Small intestine (tissue), 7 donors: ENCODE measurements around the gene IDS. TPM values are rescaled to one million over a fixed set of nuclear protein-coding genes. Genes with fewer than 3 reads are reported as not detected.
"Not testable (repeated sequence)": the region's sequence is repeated elsewhere in the genome, so short reads cannot be mapped to it uniquely, and the experiment has no call there.

Experiments used
- DNase-seq, 2 donors: peaks; one replicate each; pipeline versions ENCODE4 v3.0.0 to v3.0.0-alpha.2; 2013
- FAIRE-seq: peaks from 2 replicates; lab custom pipeline; 2012; peaks lifted over from hg19 to GRCh38; lab: Jason Lieb, UNC
- H3K27ac ChIP-seq, 3 donors: one replicate each; pipeline ENCODE4 v1.5.1; 2013; ENCODE audit warnings: low read length in 2 of 3, mild to moderate bottlenecking in 2 of 3, control low read depth in 1 of 3, inconsistent platforms in 1 of 3, low read depth in 1 of 3, moderate library complexity in 1 of 3
- H3K27me3 ChIP-seq, 3 donors: one replicate each; pipeline ENCODE4 v1.6.1; 2013; ENCODE audit warnings: low read length in 3 of 3, inconsistent platforms in 1 of 3; ENCODE audit not compliant: control insufficient read depth in 3 of 3, insufficient read depth in 3 of 3
- H3K36me3 ChIP-seq, 3 donors: one replicate each; pipeline ENCODE4 v1.6.1; 2013; ENCODE audit warnings: low read length in 3 of 3, inconsistent platforms in 1 of 3, low read depth in 1 of 3, mild to moderate bottlenecking in 1 of 3, moderate library complexity in 1 of 3; ENCODE audit not compliant: control insufficient read depth in 3 of 3, insufficient read depth in 2 of 3
- H3K4me1 ChIP-seq, 3 donors: one replicate each; pipeline ENCODE4 v1.6.1; 2013; ENCODE audit warnings: low read length in 2 of 3, inconsistent platforms in 1 of 3, low read depth in 1 of 3, mild to moderate bottlenecking in 1 of 3, moderate library complexity in 1 of 3; ENCODE audit not compliant: control insufficient read depth in 3 of 3, insufficient read depth in 2 of 3
- H3K4me3 ChIP-seq, 3 donors: one replicate each; pipeline ENCODE4 v1.5.1; 2013; ENCODE audit warnings: low read length in 3 of 3, control low read depth in 1 of 3, inconsistent platforms in 1 of 3, low read depth in 1 of 3, mild to moderate bottlenecking in 1 of 3, moderate library complexity in 1 of 3
- H3K9me3 ChIP-seq, 2 donors: one replicate each; pipeline ENCODE4 v1.6.1; 2013; ENCODE audit warnings: low read depth in 1 of 2, low read length in 1 of 2; ENCODE audit not compliant: control insufficient read depth in 2 of 2, insufficient read depth in 1 of 2
- WGBS, 3 donors: extraction: QIAGEN DNeasy Blood & Tissue Kit; methylation state at CpG; one replicate each; pipeline ENCODE4 v1.1.7; 2013; 5-methylcytosine and 5-hydroxymethylcytosine counted together
- polyA plus RNA-seq, 4 donors: library from polyadenylated mRNA; stranded (reverse) in 3 of 4; unstranded in 1 of 4; fragments of 200-250 nt in 3 of 4; fragments of 120-200 nt in 1 of 4; gene quantifications; one replicate each; pipeline versions ENCODE4 v1.2.1 to v1.2.3, GENCODE V29; 2013
- donor health status: healthy with polysubstance abuse.
- donor health status: control.
- donor health status: control.
- donor health status: Bipolar disorder and iron deficiency.
- donor health status: healthy.

Gene IDS
- polyA plus RNA-seq, 4 donors, result 21.7 to 41.1 (median 31.4) TPM

DNA sequence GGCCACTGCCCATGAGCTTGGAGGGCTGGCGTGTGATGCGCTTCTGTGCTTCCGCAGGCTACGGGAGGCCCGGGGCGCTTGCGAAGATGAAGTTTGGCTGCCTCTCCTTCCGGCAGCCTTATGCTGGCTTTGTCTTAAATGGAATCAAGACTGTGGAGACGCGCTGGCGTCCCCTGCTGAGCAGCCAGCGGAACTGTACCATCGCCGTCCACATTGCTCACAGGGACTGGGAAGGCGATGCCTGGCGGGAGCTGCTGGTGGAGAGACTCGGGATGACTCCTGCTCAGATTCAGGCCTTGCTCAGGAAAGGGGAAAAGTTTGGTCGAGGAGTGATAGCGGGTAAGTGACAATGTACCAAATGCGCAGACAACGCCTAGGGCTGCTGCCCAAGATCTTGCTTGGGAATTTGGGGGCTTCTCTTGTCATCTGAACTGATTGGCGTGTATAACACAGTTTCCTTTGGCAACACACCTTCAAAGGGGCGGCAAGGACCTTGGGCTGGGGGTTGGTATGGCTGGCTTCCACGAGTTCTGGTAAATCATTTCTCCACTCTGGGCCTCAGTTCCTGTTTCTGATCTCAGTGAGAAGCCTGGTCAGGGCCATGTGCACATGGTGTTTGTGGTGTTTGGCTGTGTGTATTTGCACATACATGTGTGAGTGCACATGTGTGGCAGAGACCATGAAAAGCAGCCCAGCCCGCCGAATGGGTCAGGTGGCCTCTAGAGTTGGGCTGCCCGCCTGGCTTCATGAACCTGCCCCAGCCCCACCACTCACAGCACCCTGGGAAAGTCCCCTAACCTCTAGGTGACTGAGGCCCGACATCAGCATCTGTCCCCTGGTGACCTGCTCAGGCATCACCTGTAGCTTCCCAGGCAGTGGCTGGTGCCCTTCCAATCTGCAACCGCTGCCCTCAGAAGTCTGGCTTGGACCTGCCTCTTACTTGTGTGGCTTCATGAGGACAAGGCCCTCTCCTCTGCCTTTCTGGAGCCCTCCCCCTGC lies 40.7 kb upstream of the IDS start:
- FAIRE-seq, H3K27ac ChIP-seq, H3K4me3 ChIP-seq, DNase-seq, H3K27me3 ChIP-seq, H3K4me1 ChIP-seq, H3K36me3 ChIP-seq, H3K9me3 ChIP-seq: not testable (repeated sequence)
- WGBS, 3 donors, result 72 to 84% (median 82%) methylated on average over 10 to 22 of the region's 29 CpGs

DNA sequence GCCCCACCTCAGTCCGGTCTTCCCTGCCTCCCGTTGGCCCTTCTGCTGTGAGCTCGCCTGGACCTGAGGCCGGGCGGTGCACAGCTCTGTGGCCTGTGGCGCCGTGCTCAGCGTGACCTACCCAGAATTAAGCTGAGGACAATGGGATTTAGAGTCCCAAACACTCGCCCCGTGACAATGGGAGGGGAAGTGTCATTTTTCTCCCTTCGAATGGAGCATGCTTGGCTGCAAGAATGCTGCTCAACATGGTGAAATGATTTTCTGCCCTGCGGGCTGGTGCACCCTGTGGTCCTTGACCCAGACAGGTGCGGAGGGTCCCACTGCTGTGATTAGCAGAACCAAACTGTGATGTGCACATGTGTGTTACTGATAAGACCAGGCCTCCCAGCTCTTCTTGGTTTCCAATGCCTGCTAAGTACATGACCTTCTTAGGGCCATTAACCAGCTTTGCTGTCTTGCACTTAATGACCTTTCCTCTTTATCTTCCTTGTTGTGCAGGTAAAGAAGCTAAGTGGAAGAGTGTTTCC lies 36.5 kb upstream of the IDS start:
- WGBS, 3 donors, result 7 to 47% (median 7%) methylated on average over 12 to 13 of the region's 13 CpGs
- H3K27me3 ChIP-seq, result no peaks in the 10 kb centered on the region
- H3K4me3 ChIP-seq, result peak overlapping the region; percentile 42 to 73 (median 69)
- peak overlapping the region; percentile 49 to 98 (median 88) for H3K27ac ChIP-seq
- no peaks in the 10 kb centered on the region for H3K4me1 ChIP-seq
- no peaks in the 10 kb centered on the region for H3K9me3 ChIP-seq
- DNase-seq, result peak; percentile 10 to 45
- H3K36me3 ChIP-seq, result peaks cover 0 to 3% (median 0%) of the 10 kb centered on the region in 3 donors
- no peak for FAIRE-seq

- no peaks in the 10 kb centered on the region for H3K27me3 ChIP-seq
- H3K4me3 ChIP-seq, result peak within 1 kb of the TSS; percentile 42 to 73 (median 69)
- no peaks in the 10 kb centered on the region for H3K4me1 ChIP-seq
- H3K27ac ChIP-seq, result peak within 1 kb of the TSS; percentile 49 to 98 (median 91)
- no peaks in the 10 kb centered on the region for H3K9me3 ChIP-seq
- 0 to 39% (median 11%) methylated on average over 65 to 71 of the region's 71 CpGs for WGBS, 3 donors
- H3K36me3 ChIP-seq, result peaks cover 0 to 5% (median 0%) of the 10 kb centered on the region in 3 donors
- peak; percentile 93 to 95 for DNase-seq
- peak; percentile 91 for FAIRE-seq
Observed at GRCh38 chrX:149540621-149541520, 35.8 kb upstream of the IDS start, which contains the start of gene EOLA1. Gene EOLA1 (plus strand): TSS chrX:149541012. CDS start chrX:149545631, 4,619 bp downstream.

GRCh38 chrX:149540131-149540620 lies 35.1 kb upstream of the IDS start:
- Histone ChIP-seq H3K27ac (peak overlapping the region; percentile 39 to 98 (median 88)), H3K9me3 (no peaks in the 10 kb centered on the region), H3K4me1 (no peaks in the 10 kb centered on the region), H3K4me3 (peak overlapping the region in 2 of 3 donors; percentile 69 to 73), H3K36me3 (peaks cover 0 to 7% (median 0%) of the 10 kb centered on the region in 3 donors), H3K27me3 (no peaks in the 10 kb centered on the region)
- WGBS, 3 donors, result 1 to 40% (median 14%) methylated on average over 7 to 24 of the region's 24 CpGs
- DNase-seq, result peak; percentile 87 to 89
- FAIRE-seq, result no peak

DNA sequence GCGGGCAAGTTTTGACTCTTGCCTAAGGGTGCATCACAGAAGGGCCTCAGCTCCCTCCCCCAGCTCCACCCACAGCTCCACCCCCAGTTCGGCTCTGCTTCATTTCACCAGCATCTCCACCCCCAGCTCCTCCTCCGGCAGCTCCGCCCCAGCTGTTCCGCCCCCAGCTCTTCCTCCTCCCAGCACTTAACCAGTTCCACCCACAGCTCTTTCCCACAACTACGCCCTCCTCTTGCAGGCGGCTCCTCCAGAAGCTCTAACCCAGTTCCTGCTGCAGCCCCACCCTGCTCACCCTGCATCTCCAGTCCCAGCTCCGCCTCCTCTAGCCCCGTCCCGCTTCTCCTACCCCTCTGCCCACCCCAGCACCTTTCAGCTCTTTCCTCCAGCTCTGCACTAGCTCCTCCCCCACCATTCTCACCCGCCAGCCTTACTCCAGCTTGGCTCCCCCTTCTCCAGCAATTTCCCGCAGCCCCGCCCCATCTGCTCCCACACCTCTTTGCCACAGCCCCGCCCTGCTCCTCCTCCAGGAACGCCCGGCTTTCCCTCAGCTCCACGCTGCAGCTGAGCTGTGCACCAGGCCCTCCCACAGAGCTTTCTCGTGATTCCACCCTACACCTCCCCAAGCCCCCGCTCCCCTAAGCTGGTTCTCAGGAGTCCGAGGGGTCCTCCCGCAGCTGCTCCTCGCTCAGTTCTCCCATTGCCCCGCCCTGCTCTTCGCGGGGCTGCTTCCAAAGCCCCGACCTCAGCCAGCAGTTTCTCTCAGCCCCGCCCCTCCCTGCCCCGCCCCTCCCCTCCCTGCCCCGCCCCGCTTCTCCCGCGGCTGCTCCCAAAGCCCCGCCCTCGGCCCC lies 34.4 kb upstream of the IDS start:
- H3K36me3 ChIP-seq, result peaks cover 0 to 5% (median 0%) of the 10 kb centered on the region in 3 donors
- WGBS, 3 donors, result 1 to 38% (median 6%) methylated on average over 14 to 32 of the region's 34 CpGs
- no peak for FAIRE-seq
- H3K4me1 ChIP-seq, result no peaks in the 10 kb centered on the region
- no peaks in the 10 kb centered on the region for H3K9me3 ChIP-seq
- H3K4me3 ChIP-seq, result peak overlapping the region; percentile 7 to 49 (median 48)
- DNase-seq, result peak; percentile 90
- H3K27me3 ChIP-seq, result no peaks in the 10 kb centered on the region
- H3K27ac ChIP-seq, result peak overlapping the region; percentile 68 to 94 (median 91)

DNA sequence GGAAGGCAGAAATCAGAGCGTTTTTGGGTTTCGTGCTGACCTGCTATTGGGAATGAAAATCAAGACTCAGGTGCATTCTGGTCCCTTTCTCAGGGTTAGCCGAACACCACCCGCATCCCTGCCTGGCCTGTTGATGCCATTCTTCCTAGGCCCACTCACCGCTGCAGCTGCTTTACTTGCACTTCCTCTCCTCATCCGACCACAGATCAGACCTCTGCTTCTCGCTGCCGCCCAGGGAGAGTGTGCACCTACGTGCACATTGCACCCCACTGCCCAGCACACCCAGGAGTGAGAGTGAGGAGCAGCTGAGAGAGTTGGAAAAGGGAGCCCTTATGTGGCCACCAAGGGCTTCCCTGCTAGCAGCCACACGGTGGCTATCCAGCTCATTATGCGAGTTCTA lies 32.4 kb upstream of the IDS start:
- H3K27ac ChIP-seq, H3K36me3 ChIP-seq, H3K9me3 ChIP-seq, DNase-seq, H3K4me1 ChIP-seq, H3K27me3 ChIP-seq, H3K4me3 ChIP-seq, FAIRE-seq: not testable (repeated sequence)
- WGBS, 3 donors, result 87% methylated on average over 5 to 8 of the region's 11 CpGs

GRCh38 chrX:149534926-149535602 lies 30.0 kb upstream of the IDS start:
- not testable (repeated sequence) for H3K27ac ChIP-seq, H3K9me3 ChIP-seq, H3K4me1 ChIP-seq, H3K4me3 ChIP-seq, FAIRE-seq, H3K36me3 ChIP-seq, H3K27me3 ChIP-seq, DNase-seq
- WGBS, 3 donors, result 52 to 85% (median 82%) methylated on average over 3 of the region's 3 CpGs
